Smooth muscle cell (in vitro differentiated cells): ENCODE measurements around the gene STAC3. TPM values are rescaled to one million over a fixed set of nuclear protein-coding genes. Genes with fewer than 3 reads are reported as not detected.

Experiments
- DNase-seq: peaks from one replicate; lab custom pipeline; 2025; ENCODE audit not compliant: unreplicated experiment; lab: John Stamatoyannopoulos, UW
- H2AFZ ChIP-seq: fragments of 200-600 bp; sonication (generic); 2 replicates; pipeline ENCODE4 v1.6.0; 2016; ENCODE audit warnings: antibody characterized with exemption, low read depth, mild to moderate bottlenecking
- H3F3A ChIP-seq: fragments of 200-600 bp; sonication (generic); 2 replicates; pipeline ENCODE4 v1.6.0; 2017; ENCODE audit warnings: antibody characterized with exemption, low read depth
- H3K27ac ChIP-seq: fragments of 200-600 bp; sonication (generic); 2 replicates; pipeline ENCODE4 v1.5.1; 2016; ENCODE audit warnings: low read depth, mild to moderate bottlenecking
- H3K27me3 ChIP-seq: fragments of 200-600 bp; sonication (generic); 2 replicates; pipeline ENCODE4 v1.6.1; 2016; ENCODE audit warnings: low read depth, mild to moderate bottlenecking
- H3K36me3 ChIP-seq: fragments of 200-600 bp; sonication (generic); 2 replicates; pipeline ENCODE4 v1.5.1; 2016; ENCODE audit warnings: low read depth
- H3K4me1 ChIP-seq: fragments of 200-600 bp; sonication (generic); 2 replicates; pipeline ENCODE4 v1.5.1; 2016; ENCODE audit warnings: low read depth
- H3K4me2 ChIP-seq: fragments of 200-600 bp; sonication (generic); 2 replicates; pipeline ENCODE4 v1.6.0; 2016; ENCODE audit warnings: mild to moderate bottlenecking
- H3K4me3 ChIP-seq: fragments of 200-600 bp; sonication (generic); 2 replicates; pipeline ENCODE4 v1.5.1; 2016; ENCODE audit warnings: mild to moderate bottlenecking
- H3K79me2 ChIP-seq: fragments of 200-600 bp; sonication (generic); 2 replicates; pipeline ENCODE4 v1.6.0; 2016; ENCODE audit warnings: low read depth, mild to moderate bottlenecking
- H3K9ac ChIP-seq: fragments of 200-600 bp; sonication (generic); 2 replicates; pipeline ENCODE4 v1.6.0; 2016; ENCODE audit warnings: low read depth
- H3K9me3 ChIP-seq: fragments of 200-600 bp; sonication (generic); replicated peaks from 2 replicates; pipeline ENCODE4 v1.5.1; 2016; ENCODE audit warnings: low read depth
- H4K20me1 ChIP-seq: fragments of 200-600 bp; sonication (generic); 2 replicates; pipeline ENCODE4 v1.6.0; 2016; ENCODE audit warnings: low read depth
- WGBS: methylation state at CpG from one replicate; pipeline ENCODE4 v1.1.7; 2016; ENCODE audit warnings: low lambda C conversion rate; 5-methylcytosine and 5-hydroxymethylcytosine counted together
- polyA plus RNA-seq: library from polyadenylated mRNA; unstranded; fragments of >200 nt; fragmentation: Nextera tagmentation; extraction: Ambion mirVana; gene quantifications from 2 replicates; pipeline ENCODE4 v1.2.1, GENCODE V29; 2016
- total RNA-seq: library from RNA; depleted of rRNA; stranded (reverse); fragments of >200 nt; gene quantifications from 2 replicates; pipeline ENCODE4 v1.2.3, GENCODE V29; 2014
- TF ChIP-seq, protein P1 (sequence below): fragments of 200-600 bp; sonication (generic); IDR thresholded peaks from 2 replicates; pipeline ENCODE4 v1.5.1; 2017; ENCODE audit warnings: borderline replicate concordance, mild to moderate bottlenecking, antibody characterized with exemption; ENCODE audit not compliant: insufficient read depth, poor library complexity, severe bottlenecking

Gene STAC3
- total and polyA plus RNA-seq, 2 experiments from 2014 or later, result 1.4 TPM; not detected in 1

DNA sequence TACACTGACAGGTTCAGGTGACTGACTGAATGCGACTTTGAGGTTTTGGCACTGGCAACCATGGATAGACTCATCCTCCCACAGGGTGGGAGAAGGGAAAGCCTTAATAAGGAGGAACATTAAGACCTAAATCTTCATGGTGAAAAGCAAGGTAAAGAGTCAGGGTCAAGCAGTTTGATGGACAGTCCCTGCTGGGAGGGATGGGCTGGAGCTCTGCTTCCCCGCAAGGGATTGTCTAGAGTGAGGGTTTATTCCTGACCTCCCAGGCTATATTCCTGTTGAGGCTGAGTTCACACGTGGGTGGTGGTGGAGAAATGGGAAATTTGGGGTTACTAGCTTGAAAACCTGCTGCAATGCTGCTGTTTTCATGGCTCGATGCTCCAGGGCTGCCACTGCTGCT is 9.4 kb upstream of the STAC3 start:
- Histone ChIP-seq H3K36me3 (no peaks in the 10 kb centered on the region), H3K4me2 (no peak overlapping the region), H3K27ac (no peak overlapping the region), H3F3A (no peaks in the 10 kb centered on the region), H3K79me2 (no peaks in the 10 kb centered on the region), H3K4me3 (no peak overlapping the region), H3K9ac (no peak overlapping the region), H3K4me1 (peaks cover 18% of the 10 kb centered on the region), H3K27me3 (no peaks in the 10 kb centered on the region), H4K20me1 (no peaks in the 10 kb centered on the region), H2AFZ (no peak overlapping the region), H3K9me3 (no peaks in the 10 kb centered on the region)
- no peak for DNase-seq
- 97% methylated on average over 4 of the region's 4 CpGs for WGBS
- TF ChIP-seq, protein P1, sequence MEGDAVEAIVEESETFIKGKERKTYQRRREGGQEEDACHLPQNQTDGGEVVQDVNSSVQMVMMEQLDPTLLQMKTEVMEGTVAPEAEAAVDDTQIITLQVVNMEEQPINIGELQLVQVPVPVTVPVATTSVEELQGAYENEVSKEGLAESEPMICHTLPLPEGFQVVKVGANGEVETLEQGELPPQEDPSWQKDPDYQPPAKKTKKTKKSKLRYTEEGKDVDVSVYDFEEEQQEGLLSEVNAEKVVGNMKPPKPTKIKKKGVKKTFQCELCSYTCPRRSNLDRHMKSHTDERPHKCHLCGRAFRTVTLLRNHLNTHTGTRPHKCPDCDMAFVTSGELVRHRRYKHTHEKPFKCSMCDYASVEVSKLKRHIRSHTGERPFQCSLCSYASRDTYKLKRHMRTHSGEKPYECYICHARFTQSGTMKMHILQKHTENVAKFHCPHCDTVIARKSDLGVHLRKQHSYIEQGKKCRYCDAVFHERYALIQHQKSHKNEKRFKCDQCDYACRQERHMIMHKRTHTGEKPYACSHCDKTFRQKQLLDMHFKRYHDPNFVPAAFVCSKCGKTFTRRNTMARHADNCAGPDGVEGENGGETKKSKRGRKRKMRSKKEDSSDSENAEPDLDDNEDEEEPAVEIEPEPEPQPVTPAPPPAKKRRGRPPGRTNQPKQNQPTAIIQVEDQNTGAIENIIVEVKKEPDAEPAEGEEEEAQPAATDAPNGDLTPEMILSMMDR, result no peak

DNA sequence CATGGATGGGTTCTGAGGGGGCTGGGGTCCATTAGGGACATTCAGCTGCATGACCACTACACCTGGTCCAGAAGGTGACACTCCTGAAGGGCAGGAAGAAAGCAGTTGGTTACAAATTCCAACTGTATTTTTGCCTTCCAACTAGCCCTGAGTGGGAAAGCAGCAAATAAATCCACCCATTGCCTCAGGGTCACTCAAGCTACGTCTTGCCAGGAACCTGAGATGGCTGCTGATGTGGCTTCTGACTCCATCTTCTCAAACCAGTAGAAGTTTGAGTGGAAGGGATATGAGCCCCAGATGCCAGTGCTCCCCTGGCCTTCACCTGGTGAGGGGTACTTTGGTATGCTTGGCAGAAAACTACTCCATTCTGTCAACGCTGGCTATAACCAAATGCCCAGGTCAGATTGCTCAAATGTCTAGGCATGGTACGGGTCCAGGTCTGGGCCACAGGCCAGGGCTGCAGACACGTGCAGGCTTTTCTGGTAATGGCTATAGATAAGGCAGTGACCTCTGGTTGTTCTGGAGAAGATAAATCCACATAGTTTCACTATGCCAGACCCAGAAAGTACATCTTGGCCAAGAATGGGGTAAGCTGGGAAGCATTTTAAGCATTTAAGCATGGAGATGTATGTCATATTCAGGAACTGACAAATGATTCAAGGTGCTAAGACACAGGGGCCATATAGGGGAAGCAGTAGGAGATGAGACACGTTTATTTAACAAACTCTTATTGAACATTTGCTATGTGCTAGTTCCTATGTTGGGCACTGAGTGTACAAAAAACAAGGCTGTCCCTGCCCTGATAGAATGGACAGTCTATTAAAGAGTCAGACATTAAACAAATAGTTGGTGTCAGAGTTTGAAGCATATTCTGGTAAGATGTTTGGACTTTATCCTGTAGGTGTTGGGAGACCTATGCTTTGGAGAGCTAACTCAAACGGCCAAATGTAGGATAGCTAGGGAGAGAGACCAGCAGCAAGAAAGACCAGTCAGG is 8.3 kb upstream of the STAC3 start:
- H3F3A ChIP-seq, result no peaks in the 10 kb centered on the region
- H3K4me2 ChIP-seq, result no peak overlapping the region
- TF ChIP-seq, protein P1, result no peak
- H3K4me1 ChIP-seq, result peaks cover 18% of the 10 kb centered on the region
- H3K4me3 ChIP-seq, result no peak overlapping the region
- no peaks in the 10 kb centered on the region for H3K36me3 ChIP-seq
- no peak overlapping the region for H3K9ac ChIP-seq
- H3K27ac ChIP-seq, result no peak overlapping the region
- no peaks in the 10 kb centered on the region for H3K9me3 ChIP-seq
- no peaks in the 10 kb centered on the region for H3K27me3 ChIP-seq
- DNase-seq, result no peak
- no peaks in the 10 kb centered on the region for H4K20me1 ChIP-seq
- H3K79me2 ChIP-seq, result no peaks in the 10 kb centered on the region
- no peak overlapping the region for H2AFZ ChIP-seq
- WGBS, result 82% methylated on average over 6 of the region's 6 CpGs

DNA sequence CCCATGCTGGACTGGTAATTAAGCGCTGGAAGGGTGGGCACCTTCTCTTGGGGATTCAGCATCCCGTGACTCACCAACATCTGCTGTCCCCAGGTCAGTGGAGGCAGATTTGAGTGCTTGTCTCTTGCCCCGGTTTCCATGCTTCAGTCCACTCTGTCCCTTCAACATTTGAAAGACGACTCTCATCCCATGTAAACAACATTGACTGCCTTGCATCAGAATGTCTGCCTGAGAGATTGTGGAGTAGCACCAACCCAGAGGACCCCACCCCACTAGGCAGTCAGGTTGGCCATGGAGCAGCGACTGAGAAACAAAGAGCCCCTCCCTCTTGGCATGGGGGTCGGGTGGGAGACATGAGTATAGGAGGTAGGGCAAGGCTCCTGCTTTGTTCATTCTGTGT is 4.9 kb upstream of the STAC3 start:
- Histone ChIP-seq H3K4me3 (no peak overlapping the region), H3K27me3 (no peaks in the 10 kb centered on the region), H4K20me1 (no peaks in the 10 kb centered on the region), H3K4me1 (peaks cover 3% of the 10 kb centered on the region), H3K36me3 (no peaks in the 10 kb centered on the region), H3K4me2 (no peak overlapping the region), H3K9me3 (no peaks in the 10 kb centered on the region), H3F3A (no peaks in the 10 kb centered on the region), H2AFZ (no peak overlapping the region), H3K27ac (no peak overlapping the region), H3K9ac (no peak overlapping the region), H3K79me2 (no peaks in the 10 kb centered on the region)
- TF ChIP-seq, protein P1, result no peak
- no peak for DNase-seq
- WGBS, result 91% methylated on average over 6 of the region's 6 CpGs
